Sigmoid colon (tissue), 7 donors: ENCODE results near the gene XPNPEP2. TPM values are rescaled to one million over a fixed set of nuclear protein-coding genes. Genes with fewer than 3 reads are reported as not detected.
A peak's percentile ranks its signal among the peaks of the same experiment; 100 is the strongest.

Source experiments
- DNase-seq: peaks from one replicate; pipeline ENCODE4 v3.0.0-alpha.2; 2019
- H3K27ac ChIP-seq, 4 donors: fragments of 200-600 bp; sonication (generic); one replicate each; pipeline ENCODE4 v1.5.1; 2016 to 2019; ENCODE audit warnings: mild to moderate bottlenecking in 1 of 4
- H3K27me3 ChIP-seq, 3 donors: fragments of 200-600 bp; sonication (generic); one replicate each; pipeline ENCODE4 v1.5.1; 2019; ENCODE audit warnings: mild to moderate bottlenecking in 1 of 3
- H3K36me3 ChIP-seq, 4 donors: fragments of 200-600 bp; sonication (generic); one replicate each; pipeline ENCODE4 v1.5.1; 2016 to 2019
- H3K4me1 ChIP-seq, 4 donors: fragments of 200-600 bp; sonication (generic); one replicate each; pipeline ENCODE4 v1.5.1; 2017 to 2019
- H3K4me3 ChIP-seq, 4 donors: fragments of 200-600 bp; sonication (generic); one replicate each; pipeline ENCODE4 v1.5.1; 2017 to 2019; ENCODE audit warnings: mild to moderate bottlenecking in 2 of 4, moderate library complexity in 1 of 4
- H3K9me3 ChIP-seq, 4 donors: fragments of 200-600 bp in 3 of 4; sonication (generic) in 3 of 4; one replicate each; pipeline versions ENCODE4 v1.5.1 to v1.6.1; 2013 to 2019
- EP300 ChIP-seq, 4 donors: sonication (generic); formaldehyde crosslinking; IDR thresholded peaks; one replicate each; pipeline ENCODE4 v1.6.1; 2017; ENCODE audit warnings: antibody characterized with exemption in 4 of 4
- POLR2A ChIP-seq, 2 donors: fragments of 450-650 bp; IDR thresholded peaks; one replicate each; pipeline ENCODE4 v1.6.1; 2016; ENCODE audit warnings: antibody characterized with exemption in 2 of 2, mild to moderate bottlenecking in 2 of 2, moderate library complexity in 2 of 2
- POLR2AphosphoS5 ChIP-seq, 4 donors: sonication (generic); formaldehyde crosslinking; IDR thresholded peaks; one replicate each; pipeline ENCODE4 v1.6.1; 2017; ENCODE audit warnings: antibody characterized with exemption in 4 of 4
- WGBS, 2 donors: extraction: QIAGEN DNeasy Blood & Tissue Kit; methylation state at CpG; one replicate each; pipeline ENCODE4 v1.1.7; 2013; 5-methylcytosine and 5-hydroxymethylcytosine counted together
- intact Hi-C: fragments of 100-400 bp; cut with DNase I; formaldehyde crosslinking; loops from one replicate; pipeline ENCODE4 v1.15.1; 2023
- polyA plus RNA-seq, 3 donors: library from polyadenylated mRNA; stranded (reverse); fragments of 200-250 nt; gene quantifications; one replicate each; pipeline ENCODE4 v1.2.3, GENCODE V29; 2013
- total RNA-seq, 4 donors: library from RNA; depleted of rRNA; stranded (reverse); fragments of >200 nt; gene quantifications; one replicate each; pipeline ENCODE4 v1.1.0, GENCODE V29; 2016
- TF ChIP-seq, protein P1 (sequence below), 4 experiments: fragments of 450-650 bp in 3 of 4; fragments of 200-600 bp in 1 of 4; IDR thresholded peaks; one replicate each; pipeline ENCODE4 v1.5.1; 2016 to 2019; ENCODE audit warnings: antibody characterized with exemption in 4 of 4, mild to moderate bottlenecking in 3 of 4, moderate library complexity in 2 of 4
- donor health status: healthy with polysubstance abuse.
- donor health status: Bipolar disorder and iron deficiency.
- donor health status: healthy.

XPNPEP2 gene
- total and polyA plus RNA-seq, 7 donors: 1.8 to 11.1 (median 3.3) TPM

DNA sequence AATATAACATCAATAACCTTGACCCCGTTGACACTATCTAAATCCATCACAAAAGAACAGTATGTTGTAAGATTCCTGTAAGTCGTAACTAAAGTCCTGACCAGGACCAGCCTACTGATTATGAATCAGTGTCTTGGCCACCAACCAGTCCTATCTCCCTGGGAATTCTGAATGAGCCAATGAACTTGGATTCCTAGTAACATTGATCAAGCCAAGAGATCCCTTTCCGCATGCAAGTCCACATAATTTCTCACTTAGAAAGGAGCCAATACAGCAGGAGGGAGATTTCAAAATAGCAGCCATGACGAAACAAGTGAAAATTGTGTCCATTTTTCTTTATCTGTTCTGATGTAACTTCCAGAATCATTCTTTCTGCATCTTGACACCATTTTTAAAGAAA lies 9.5 kb downstream of the XPNPEP2 start:
- TF ChIP-seq POLR2AphosphoS5 (IDR thresholded peaks at IDR 0.05) (peak in 3 of 4 donors; percentile 15 to 35 (median 31)), POLR2A (IDR thresholded peaks at IDR 0.05) (no peak)
- TF ChIP-seq, protein P1, sequence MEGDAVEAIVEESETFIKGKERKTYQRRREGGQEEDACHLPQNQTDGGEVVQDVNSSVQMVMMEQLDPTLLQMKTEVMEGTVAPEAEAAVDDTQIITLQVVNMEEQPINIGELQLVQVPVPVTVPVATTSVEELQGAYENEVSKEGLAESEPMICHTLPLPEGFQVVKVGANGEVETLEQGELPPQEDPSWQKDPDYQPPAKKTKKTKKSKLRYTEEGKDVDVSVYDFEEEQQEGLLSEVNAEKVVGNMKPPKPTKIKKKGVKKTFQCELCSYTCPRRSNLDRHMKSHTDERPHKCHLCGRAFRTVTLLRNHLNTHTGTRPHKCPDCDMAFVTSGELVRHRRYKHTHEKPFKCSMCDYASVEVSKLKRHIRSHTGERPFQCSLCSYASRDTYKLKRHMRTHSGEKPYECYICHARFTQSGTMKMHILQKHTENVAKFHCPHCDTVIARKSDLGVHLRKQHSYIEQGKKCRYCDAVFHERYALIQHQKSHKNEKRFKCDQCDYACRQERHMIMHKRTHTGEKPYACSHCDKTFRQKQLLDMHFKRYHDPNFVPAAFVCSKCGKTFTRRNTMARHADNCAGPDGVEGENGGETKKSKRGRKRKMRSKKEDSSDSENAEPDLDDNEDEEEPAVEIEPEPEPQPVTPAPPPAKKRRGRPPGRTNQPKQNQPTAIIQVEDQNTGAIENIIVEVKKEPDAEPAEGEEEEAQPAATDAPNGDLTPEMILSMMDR (IDR thresholded peaks at IDR 0.05): no peak
- DNase-seq: peak; percentile 75
- no peaks in the 10 kb centered on the region for H3K27me3 ChIP-seq
- no peaks in the 10 kb centered on the region for H3K9me3 ChIP-seq
- 74 to 79% methylated on average over 4 of the region's 4 CpGs for WGBS, 2 donors
- H3K36me3 ChIP-seq: no peaks in the 10 kb centered on the region
- no peaks in the 10 kb centered on the region for H3K4me1 ChIP-seq
- H3K27ac ChIP-seq: peak overlapping the region in 1 of 4 donors; percentile 36
- no peak overlapping the region for H3K4me3 ChIP-seq
- intact Hi-C loops: no loop called here

DNA sequence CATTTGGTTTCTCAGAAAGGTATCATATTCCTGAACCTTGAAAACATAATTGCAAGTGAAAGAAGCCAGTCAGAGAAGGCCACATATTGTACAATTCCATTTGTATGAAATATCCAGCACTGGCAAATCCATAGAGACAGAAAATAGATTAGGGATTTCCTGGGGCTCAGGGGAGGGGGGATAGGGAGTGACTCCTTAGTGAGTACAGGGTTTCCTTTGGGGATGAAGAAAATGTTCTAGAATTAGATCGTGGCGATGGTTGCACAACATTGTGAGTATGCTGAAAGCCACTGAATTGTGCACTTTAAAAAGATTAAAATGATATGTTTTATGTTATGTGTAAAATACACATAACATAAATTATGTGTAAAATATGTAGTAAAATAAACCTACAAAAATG lies 10.3 kb downstream of the XPNPEP2 start:
- intact Hi-C loops: no loop called here
- H3K27ac ChIP-seq: peak overlapping the region in 2 of 4 donors; percentile 14 to 36
- TF ChIP-seq POLR2AphosphoS5 (IDR thresholded peaks at IDR 0.05): no peak
- no peak for TF ChIP-seq EP300 (IDR thresholded peaks at IDR 0.05)
- TF ChIP-seq POLR2A (IDR thresholded peaks at IDR 0.05): no peak
- TF ChIP-seq, protein P1 (IDR thresholded peaks at IDR 0.05): no peak
- H3K36me3 ChIP-seq: no peaks in the 10 kb centered on the region
- no peak for DNase-seq
- 58 to 82% methylated on average over 2 of the region's 2 CpGs for WGBS, 2 donors
- no peak overlapping the region for H3K4me3 ChIP-seq
- H3K27me3 ChIP-seq: no peaks in the 10 kb centered on the region
- H3K9me3 ChIP-seq: no peaks in the 10 kb centered on the region
- no peaks in the 10 kb centered on the region for H3K4me1 ChIP-seq

DNA sequence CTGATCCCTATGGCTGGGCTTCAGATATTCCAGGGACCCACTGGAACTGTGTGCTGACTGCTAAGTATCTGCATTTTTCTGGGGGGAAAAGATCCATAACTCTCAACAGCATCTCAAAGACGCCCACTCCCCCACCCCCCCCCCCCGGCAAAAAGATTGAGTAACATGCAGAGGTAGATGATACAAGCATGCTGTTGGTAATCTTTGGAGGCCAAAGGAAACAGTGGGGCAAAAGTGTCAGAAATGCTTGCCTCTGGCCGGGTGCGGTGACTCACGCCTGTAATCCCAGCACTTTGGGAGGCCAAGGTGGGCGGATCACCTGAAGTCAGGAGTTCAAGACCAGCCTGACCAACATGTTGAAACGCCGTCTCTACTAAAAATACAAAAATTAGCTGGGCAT lies 12.2 kb downstream of the XPNPEP2 start:
- Histone ChIP-seq H3K27ac (no peak overlapping the region), H3K4me3 (no peak overlapping the region), H3K4me1 (no peaks in the 10 kb centered on the region), H3K27me3 (no peaks in the 10 kb centered on the region), H3K9me3 (no peaks in the 10 kb centered on the region), H3K36me3 (no peaks in the 10 kb centered on the region)
- intact Hi-C loops: no loop called here
- DNase-seq: no peak
- WGBS, 2 donors: 93% methylated on average over 8 of the region's 8 CpGs
- TF ChIP-seq, protein P1 (IDR thresholded peaks at IDR 0.05): no peak
- TF ChIP-seq POLR2AphosphoS5 (IDR thresholded peaks at IDR 0.05): no peak
- no peak for TF ChIP-seq POLR2A (IDR thresholded peaks at IDR 0.05)
- TF ChIP-seq EP300 (IDR thresholded peaks at IDR 0.05): no peak

DNA sequence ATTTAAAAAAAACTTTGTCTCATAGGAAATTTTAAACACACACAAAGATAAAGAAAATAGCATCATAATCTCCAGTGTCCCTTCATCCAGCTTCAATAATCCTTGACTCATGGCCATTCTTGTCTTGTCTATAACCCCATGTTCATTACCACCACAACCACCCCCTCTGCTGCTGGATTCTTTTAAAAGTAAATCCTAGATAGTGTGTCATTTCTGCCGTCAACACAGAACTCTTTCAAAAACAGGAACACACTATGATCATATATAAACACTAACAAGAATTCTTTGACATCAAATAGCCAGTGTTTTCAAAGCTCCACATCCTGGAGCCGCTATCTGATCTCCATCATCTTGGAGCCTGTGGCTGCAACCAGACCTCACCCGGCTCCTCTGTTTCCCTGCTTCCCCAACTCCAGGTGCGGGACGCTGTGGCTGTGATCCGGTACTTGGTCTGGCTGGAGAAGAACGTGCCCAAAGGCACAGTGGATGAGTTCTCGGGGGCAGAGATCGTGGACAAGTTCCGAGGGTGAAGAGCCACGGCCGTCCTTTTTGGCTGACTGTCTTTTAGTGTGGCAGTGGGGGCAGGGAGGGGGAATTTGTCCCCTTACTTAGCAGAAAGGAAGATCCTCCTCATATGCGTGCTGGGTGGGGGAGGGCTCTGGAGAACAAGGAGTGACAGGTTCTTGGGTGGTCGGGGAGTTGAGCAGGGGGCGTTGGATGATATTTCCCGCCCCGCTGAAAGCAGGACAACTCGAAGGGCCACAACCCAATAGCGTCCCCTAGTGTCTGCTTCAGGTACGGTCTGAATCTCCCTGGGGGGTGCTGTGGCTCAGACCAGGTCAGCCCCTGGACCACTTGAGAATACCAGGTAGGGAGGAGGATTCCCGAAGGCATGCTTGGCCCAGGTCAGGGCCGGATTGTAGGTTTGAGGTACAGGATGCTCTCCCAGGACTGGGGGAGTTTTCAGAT lies 15.6 kb downstream of the XPNPEP2 start:
- Histone ChIP-seq H3K4me3 (no peak overlapping the region), H3K27me3 (no peaks in the 10 kb centered on the region), H3K27ac (no peak overlapping the region), H3K36me3 (no peaks in the 10 kb centered on the region), H3K4me1 (no peaks in the 10 kb centered on the region), H3K9me3 (no peaks in the 10 kb centered on the region)
- intact Hi-C loops: no loop called here
- WGBS, 2 donors: 48 to 67% methylated on average over 22 of the region's 22 CpGs
- TF ChIP-seq POLR2A (IDR thresholded peaks at IDR 0.05) (no peak), POLR2AphosphoS5 (IDR thresholded peaks at IDR 0.05) (no peak), EP300 (IDR thresholded peaks at IDR 0.05) (no peak)
- TF ChIP-seq, protein P1 (IDR thresholded peaks at IDR 0.05): no peak
- no peak for DNase-seq
